Renal pelvis (tissue), 4 donors: Measurements from ENCODE around the gene LRP2BP. TPM values are rescaled to one million over a fixed set of nuclear protein-coding genes. Genes with fewer than 3 reads are reported as not detected.
"Not testable (repeated sequence)": the region's sequence is repeated elsewhere in the genome, so short reads cannot be mapped to it uniquely, and the experiment has no call there.

Source experiments
- DNase-seq: peaks from one replicate; pipeline ENCODE4 v3.0.0-alpha.2; 2013
- polyA plus RNA-seq, 3 donors: library from polyadenylated mRNA; unstranded; fragments of 120-200 nt; gene quantifications; one replicate each; pipeline ENCODE4 v1.2.1, GENCODE V29; 2013; ENCODE audit not compliant: insufficient read length in 3 of 3

LRP2BP gene
- polyA plus RNA-seq, 3 donors: 2.3 to 5.9 (median 5.0) TPM

DNA sequence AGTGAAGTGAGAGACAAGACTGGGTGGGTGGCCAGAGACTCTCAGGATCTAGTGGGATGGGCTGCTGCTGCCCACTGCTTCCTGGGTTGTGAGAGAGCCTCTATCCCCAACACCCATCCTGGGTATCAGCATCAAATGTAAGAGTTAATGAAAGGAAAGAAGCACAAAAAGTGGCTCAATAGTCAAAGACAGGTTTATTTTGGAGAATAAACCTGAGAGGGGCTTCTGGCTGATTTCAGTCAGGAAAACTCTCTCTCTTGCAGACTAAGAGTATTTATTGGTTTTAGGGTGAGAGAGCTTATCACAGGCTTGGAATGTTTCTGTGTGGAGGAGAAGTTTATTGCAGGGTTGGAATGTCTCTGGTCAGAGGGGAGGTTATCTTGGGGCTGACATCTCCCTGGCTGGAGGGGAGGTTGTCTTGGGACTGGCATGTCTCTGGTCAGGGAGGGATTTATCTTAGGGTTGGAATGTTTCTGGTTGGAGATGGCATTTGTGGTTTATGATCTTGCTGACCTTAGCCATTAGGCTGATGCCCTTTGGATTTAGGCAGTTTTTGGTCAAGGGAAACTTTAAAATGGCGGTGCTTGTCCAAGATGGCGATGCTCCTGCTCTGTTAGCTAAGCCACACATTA lies 65.7 kb downstream of the LRP2BP start:
- DNase-seq: not testable (repeated sequence)

DNA sequence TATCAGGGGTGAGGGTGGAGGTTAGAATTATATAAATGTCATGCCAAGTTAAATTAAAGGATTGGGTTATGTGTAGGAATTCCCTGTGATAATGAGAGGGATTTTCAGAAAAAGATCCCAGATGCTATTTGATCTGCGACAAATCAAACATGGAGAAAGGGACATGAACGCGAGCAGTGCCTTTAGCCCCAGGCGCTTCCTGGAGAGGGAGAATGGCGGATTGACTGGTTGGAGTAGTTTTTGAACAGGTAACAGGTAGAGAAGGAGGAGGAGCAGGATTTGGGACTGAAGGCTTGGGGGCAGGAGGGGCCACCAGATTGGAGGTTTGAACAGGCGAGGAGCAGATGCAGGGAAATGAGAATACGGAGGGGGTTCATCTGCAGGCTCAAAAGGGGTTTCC lies 67.1 kb downstream of the LRP2BP start:
- no peak for DNase-seq

DNA sequence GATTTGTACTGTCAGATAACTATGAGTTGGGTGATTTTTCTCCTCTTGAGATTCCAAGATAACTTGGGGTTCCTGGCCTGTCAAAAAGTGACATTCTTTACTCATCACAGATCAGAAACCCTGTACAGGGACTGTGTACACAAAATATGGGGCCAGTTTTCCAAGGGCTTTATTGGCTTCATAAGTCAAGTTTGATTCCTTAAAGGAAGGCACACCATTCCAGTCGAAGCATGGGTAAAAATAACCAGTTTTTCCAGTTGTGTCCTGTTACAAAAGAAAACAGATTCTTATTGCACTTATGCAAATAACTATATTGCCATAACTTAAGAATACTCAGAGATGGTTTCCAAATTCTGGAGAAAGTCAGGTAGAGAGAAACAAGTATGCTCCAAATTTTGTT lies 70.0 kb downstream of the LRP2BP start:
- DNase-seq: not testable (repeated sequence)

DNA sequence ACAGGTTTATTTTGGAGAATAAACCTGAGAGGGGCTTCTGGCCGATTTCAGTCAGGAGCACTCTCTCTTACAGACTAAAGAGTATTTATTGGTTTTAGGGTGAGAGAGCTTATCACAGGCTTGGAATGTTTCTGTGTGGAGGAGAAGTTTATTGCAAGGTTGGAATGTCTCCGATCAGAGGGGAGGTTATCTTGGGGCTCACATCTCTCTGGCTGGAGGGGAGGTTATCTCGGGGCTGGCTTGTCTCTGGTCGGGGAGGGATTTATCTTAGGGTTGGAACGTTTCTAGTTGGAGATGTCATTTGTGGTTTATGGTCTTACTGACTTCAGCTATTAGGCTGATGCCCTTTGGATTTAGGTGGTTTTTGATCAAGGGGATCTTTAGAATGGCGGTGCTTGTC lies 71.4 kb downstream of the LRP2BP start:
- DNase-seq: not testable (repeated sequence)

DNA sequence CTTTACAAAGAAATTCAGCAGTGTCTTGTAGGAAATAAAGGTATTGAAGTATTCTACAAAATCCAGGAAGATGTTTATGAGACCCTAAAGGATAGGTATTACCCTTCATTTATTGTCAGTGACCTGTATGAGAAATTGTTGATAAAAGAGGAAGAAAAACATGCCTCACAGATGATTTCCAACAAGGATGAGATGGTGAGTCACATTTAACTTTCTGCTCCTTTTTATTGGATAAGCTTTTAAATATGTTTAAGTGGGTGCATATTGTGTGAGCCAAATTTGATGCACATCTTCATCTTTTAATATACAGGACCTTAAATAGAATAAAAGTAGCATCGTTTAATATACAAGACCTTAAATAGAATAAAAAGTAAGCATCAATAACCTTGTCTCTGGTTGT lies 72.1 kb downstream of the LRP2BP start:
- no peak for DNase-seq

DNA sequence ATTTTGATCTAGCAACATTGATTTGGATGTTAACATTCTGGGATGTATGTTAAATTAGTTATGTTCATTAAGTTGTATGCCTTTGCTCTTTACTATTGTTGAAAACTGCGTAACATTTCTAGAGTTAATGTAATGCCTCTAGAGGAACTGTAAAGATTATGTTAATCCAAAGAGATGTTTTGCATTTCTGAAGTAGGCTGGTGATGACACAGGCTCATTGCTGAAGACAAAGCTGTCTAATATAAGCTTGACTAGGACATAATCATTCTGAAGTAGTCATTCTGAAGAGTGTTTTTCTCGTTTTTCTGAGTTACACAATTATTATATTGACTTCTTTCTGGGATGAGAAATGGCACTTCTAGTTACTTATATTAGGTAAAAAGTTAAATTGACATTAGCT lies 72.9 kb downstream of the LRP2BP start:
- DNase-seq: no peak

DNA sequence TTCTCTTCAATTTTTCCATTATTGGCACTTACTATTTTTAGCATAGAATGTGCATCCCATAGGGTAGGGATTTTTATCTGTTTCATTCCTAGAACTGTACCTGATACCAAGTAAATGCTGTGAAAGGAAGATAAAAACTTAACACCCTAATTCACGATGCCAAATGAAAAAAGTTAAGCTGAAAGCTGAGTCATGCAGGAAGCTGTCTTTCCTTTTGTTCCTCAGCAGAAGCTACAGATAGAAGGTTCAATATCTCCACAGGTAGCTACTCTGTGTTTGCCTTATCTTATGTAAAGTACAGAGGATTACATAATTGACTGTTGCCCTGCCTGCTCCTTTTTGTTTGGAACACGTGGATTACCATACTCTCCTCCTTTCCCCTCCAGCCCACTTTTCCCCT lies 77.0 kb downstream of the LRP2BP start:
- no peak for DNase-seq

DNA sequence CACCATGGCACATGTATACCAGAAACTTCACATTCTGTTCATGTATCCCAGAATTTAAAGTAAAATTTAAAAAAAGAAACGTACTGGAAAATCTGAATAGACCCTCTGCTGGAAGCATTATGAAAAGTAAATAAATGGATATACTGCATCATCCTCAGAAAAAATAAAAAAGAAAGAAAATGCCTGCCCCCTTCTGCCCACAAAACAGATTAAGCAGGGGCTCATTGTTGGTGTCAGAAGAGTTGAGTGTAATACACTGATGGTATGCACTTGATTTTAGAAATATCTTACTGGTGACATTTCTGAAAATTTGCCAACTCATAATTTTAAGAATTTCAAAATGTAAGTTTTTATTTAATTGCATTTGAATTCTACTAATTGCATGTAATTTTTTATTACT lies 77.8 kb downstream of the LRP2BP start:
- no peak for DNase-seq

DNA sequence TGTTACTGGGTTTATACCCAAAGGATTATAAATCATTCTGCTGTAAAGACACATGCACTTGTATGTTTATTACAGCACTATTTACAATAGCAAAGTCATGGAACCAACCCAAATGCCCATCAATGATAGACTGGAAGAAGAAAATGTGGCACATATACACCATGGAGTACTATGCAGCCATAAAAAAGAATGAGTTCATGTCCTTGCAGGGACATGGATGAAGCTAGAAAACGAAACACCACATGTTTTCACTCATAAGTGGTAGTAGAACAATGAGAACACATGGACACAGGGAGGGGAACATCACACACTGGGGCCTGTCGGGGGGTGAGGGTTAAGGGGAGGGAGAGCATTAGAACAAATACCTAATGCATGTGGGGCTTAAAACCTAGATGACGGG lies 78.3 kb downstream of the LRP2BP start:
- not testable (repeated sequence) for DNase-seq

Other genes starting within 250 kb of the LRP2BP start
- gene CFAP97, start 191.9 kb downstream of the LRP2BP start, polyA plus RNA-seq: 10 to 100 TPM; 39.6 to 48.8 (median 45.3) TPM
- 10 to 100 TPM; 20.9 to 23.6 (median 22.8) TPM for gene SNX25, start 186.3 kb downstream of the LRP2BP start, polyA plus RNA-seq
- gene ANKRD37, start 917 bp upstream of the LRP2BP start, polyA plus RNA-seq: 10 to 100 TPM; 12.3 to 15.4 (median 14.1) TPM
- gene UFSP2, start 30.0 kb upstream of the LRP2BP start, polyA plus RNA-seq: 10 to 100 TPM; 57.5 to 73.7 (median 69.7) TPM
- 1 to 10 TPM; 2.4 to 2.8 (median 2.4) TPM for gene CCDC110, start 75.8 kb upstream of the LRP2BP start, polyA plus RNA-seq
- 1 to 10 TPM; 4.5 to 4.9 (median 4.7) TPM for gene PDLIM3, start 139.6 kb upstream of the LRP2BP start, polyA plus RNA-seq